ENCODE data around the gene TOX2. TPM values are rescaled to one million over a fixed set of nuclear protein-coding genes. Genes with fewer than 3 reads are reported as not detected.

The TOX2 gene
- total RNA-seq, 1 experiment from 2014 or later = 117 TPM

DNA sequence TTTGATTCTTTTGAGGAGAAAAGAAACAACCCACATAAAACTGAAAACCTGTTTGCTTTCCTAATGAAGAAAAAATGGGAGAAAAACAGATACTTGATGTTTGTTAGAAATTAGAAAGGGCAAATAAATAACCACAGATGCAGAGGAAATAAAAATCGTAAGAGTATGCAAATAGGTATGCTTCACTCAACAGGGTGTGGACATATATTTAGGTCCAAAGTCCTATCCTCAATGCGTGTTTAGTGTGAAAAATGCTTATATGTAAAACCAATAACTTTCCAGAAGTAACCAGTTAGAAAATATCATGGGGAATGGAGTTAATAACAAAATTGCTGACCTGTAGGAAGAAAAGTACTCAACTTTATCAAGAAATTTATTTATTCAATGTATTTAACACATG is 135.7 kb downstream of the TOX2 start:
- Histone ChIP-seq H3K9me3 (ENCODE audit: low read depth, low read length, poor library complexity, severe bottlenecking) (no peaks in the 10 kb centered on the region), H3K4me1 (ENCODE audit: insufficient read depth, low read length, poor library complexity, severe bottlenecking) (no peaks in the 10 kb centered on the region), H3K4me3 (ENCODE audit: low read depth, low read length, poor library complexity, severe bottlenecking) (no peak overlapping the region), H3K36me3 (ENCODE audit: insufficient read depth, low read length, poor library complexity, severe bottlenecking) (peaks cover 33% of the 10 kb centered on the region), H3K27me3 (replicated peaks; ENCODE audit: insufficient read depth, low read depth, low read length, poor library complexity) (no peaks in the 10 kb centered on the region), H3K27ac (ENCODE audit: low read depth, low read length, poor library complexity, severe bottlenecking) (no peak overlapping the region)
- CTCF ChIA-PET = no interaction called here
- POLR2A ChIA-PET (ENCODE audit: low non-redundant PET) = no interaction called here
- no peak for DNase-seq (ENCODE audit: low spot score)
- intact Hi-C loops (cut with micrococcal nuclease; ENCODE audit: unreplicated experiment) = no loop called here
- BruUV-seq (replicated peaks) = no TSS peak
- TF ChIP-seq, protein P1, sequence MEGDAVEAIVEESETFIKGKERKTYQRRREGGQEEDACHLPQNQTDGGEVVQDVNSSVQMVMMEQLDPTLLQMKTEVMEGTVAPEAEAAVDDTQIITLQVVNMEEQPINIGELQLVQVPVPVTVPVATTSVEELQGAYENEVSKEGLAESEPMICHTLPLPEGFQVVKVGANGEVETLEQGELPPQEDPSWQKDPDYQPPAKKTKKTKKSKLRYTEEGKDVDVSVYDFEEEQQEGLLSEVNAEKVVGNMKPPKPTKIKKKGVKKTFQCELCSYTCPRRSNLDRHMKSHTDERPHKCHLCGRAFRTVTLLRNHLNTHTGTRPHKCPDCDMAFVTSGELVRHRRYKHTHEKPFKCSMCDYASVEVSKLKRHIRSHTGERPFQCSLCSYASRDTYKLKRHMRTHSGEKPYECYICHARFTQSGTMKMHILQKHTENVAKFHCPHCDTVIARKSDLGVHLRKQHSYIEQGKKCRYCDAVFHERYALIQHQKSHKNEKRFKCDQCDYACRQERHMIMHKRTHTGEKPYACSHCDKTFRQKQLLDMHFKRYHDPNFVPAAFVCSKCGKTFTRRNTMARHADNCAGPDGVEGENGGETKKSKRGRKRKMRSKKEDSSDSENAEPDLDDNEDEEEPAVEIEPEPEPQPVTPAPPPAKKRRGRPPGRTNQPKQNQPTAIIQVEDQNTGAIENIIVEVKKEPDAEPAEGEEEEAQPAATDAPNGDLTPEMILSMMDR (conservative IDR thresholded peaks at IDR 0.05; ENCODE audit: low read depth, low read length) = no peak
- no peak for TF ChIP-seq EZH2 (IDR thresholded peaks at IDR 0.05; ENCODE audit: borderline replicate concordance, low read depth, low read length, poor library complexity, severe bottlenecking)

DNA sequence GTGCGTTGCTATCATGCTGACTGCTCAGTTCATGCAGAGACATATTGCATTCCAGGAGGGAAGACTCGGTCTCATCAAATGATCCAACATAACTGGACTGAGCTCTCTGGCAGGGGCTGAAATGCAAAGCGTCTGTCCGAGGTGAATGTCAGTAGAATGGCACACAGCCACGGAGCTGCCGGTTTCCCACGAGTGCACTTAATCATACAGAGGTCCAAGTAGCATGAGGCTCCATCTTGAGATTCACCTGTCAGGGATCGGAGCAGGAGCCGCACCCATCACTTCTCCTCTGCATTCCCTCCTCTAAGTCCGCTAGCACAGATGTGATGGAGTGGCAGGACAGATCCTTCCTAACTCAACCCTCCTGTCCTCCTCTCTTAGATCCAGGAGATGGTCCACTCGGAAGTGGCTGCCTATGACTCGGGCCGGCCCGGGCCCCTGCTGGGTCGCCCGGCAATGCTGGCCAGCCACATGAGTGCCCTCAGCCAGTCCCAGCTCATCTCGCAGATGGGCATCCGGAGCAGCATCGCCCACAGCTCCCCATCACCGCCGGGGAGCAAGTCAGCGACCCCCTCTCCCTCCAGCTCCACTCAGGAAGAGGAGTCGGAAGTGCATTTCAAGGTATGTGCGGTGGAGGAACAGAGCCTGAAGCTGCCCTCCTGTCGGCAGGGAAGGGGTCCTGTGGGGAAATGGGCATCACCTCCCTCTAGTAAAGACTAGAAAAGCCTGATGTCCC is 136.4 kb downstream of the TOX2 start:
- no peak overlapping the region for H3K27ac ChIP-seq (ENCODE audit: low read depth, low read length, poor library complexity, severe bottlenecking)
- intact Hi-C loops (cut with micrococcal nuclease; ENCODE audit: unreplicated experiment) = no loop called here
- H3K4me1 ChIP-seq (ENCODE audit: insufficient read depth, low read length, poor library complexity, severe bottlenecking) = no peaks in the 10 kb centered on the region
- DNase-seq (ENCODE audit: low spot score) = no peak
- POLR2A ChIA-PET (ENCODE audit: low non-redundant PET) = no interaction called here
- H3K27me3 ChIP-seq (replicated peaks; ENCODE audit: insufficient read depth, low read depth, low read length, poor library complexity) = no peaks in the 10 kb centered on the region
- H3K9me3 ChIP-seq (ENCODE audit: low read depth, low read length, poor library complexity, severe bottlenecking) = no peaks in the 10 kb centered on the region
- peaks cover 37% of the 10 kb centered on the region for H3K36me3 ChIP-seq (ENCODE audit: insufficient read depth, low read length, poor library complexity, severe bottlenecking)
- TF ChIP-seq, protein P1 (conservative IDR thresholded peaks at IDR 0.05; ENCODE audit: low read depth, low read length) = no peak
- no peak for TF ChIP-seq EZH2 (IDR thresholded peaks at IDR 0.05; ENCODE audit: borderline replicate concordance, low read depth, low read length, poor library complexity, severe bottlenecking)
- CTCF ChIA-PET = no interaction called here
- no peak overlapping the region for H3K4me3 ChIP-seq (ENCODE audit: low read depth, low read length, poor library complexity, severe bottlenecking)
- BruUV-seq (replicated peaks) = no TSS peak

DNA sequence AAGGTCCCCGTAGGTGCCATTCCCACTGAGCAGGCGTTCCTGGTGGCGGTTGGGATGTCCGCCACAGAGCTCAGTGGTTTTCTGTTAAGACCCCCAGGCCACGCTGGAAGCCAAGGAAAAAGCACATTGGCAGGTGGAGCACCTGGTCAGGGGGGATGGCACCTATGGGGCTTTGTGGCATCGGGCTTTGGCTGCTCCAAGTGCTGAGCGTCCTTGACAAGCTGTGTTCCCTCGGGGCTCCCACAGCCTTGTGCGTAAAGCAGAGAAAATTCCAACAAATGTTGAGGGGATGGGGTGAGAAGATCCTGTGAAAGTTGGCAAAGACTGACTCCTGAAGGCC is 137.0 kb downstream of the TOX2 start:
- no peak for DNase-seq (ENCODE audit: low spot score)
- Histone ChIP-seq H3K4me1 (ENCODE audit: insufficient read depth, low read length, poor library complexity, severe bottlenecking) (no peaks in the 10 kb centered on the region), H3K4me3 (ENCODE audit: low read depth, low read length, poor library complexity, severe bottlenecking) (no peak overlapping the region), H3K9me3 (ENCODE audit: low read depth, low read length, poor library complexity, severe bottlenecking) (no peaks in the 10 kb centered on the region), H3K27me3 (replicated peaks; ENCODE audit: insufficient read depth, low read depth, low read length, poor library complexity) (no peaks in the 10 kb centered on the region), H3K36me3 (ENCODE audit: insufficient read depth, low read length, poor library complexity, severe bottlenecking) (peaks cover 42% of the 10 kb centered on the region), H3K27ac (ENCODE audit: low read depth, low read length, poor library complexity, severe bottlenecking) (no peak overlapping the region)
- POLR2A ChIA-PET (ENCODE audit: low non-redundant PET) = no interaction called here
- CTCF ChIA-PET = no interaction called here
- no peak for TF ChIP-seq EZH2 (IDR thresholded peaks at IDR 0.05; ENCODE audit: borderline replicate concordance, low read depth, low read length, poor library complexity, severe bottlenecking)
- TF ChIP-seq, protein P1 (conservative IDR thresholded peaks at IDR 0.05; ENCODE audit: low read depth, low read length) = no peak
- no TSS peak for BruUV-seq (replicated peaks)
- intact Hi-C loops (cut with micrococcal nuclease; ENCODE audit: unreplicated experiment) = no loop called here

All from A673 (cell line).